A673 (cell line): ENCODE measurements around the gene LARGE1. TPM values are rescaled to one million over a fixed set of nuclear protein-coding genes. Genes with fewer than 3 reads are reported as not detected.

Experiments used
- BruUV-seq: library from RNA; stranded (reverse); fragments of 400-500 nt; replicated peaks from 2 replicates; lab custom pipeline; 2021; lab: Mats Ljungman, UMichigan
- CTCF ChIA-PET: fragments of 300-600 bp; sonication (Branson Sonifier 250); formaldehyde crosslinking; loops from one replicate; lab custom pipeline; 2022; ENCODE audit warnings: antibody characterized with exemption; lab: Charles Lee
- POLR2A ChIA-PET: fragments of 300-600 bp; sonication (Branson Sonifier 250); formaldehyde crosslinking; loops from one replicate; lab custom pipeline; 2022; ENCODE audit warnings: antibody characterized with exemption; ENCODE audit not compliant: low non-redundant PET; lab: Charles Lee
- DNase-seq: peaks from one replicate; pipeline ENCODE4 v3.0.0-alpha.2; 2015; ENCODE audit warnings: low spot score
- H3K27ac ChIP-seq: fragments of 200-600 bp; sonication (generic); 2 replicates; pipeline ENCODE4 v1.5.1; 2016; ENCODE audit warnings: mixed run types, low read depth, mild to moderate bottlenecking, mixed read lengths, antibody characterized with exemption, low read length; ENCODE audit not compliant: poor library complexity, severe bottlenecking
- H3K27me3 ChIP-seq: fragments of 200-600 bp; sonication (generic); replicated peaks from 2 replicates; pipeline ENCODE4 v1.6.1; 2017; ENCODE audit warnings: mixed run types, low read depth, mild to moderate bottlenecking, mixed read lengths, antibody characterized with exemption, low read length; ENCODE audit not compliant: insufficient read depth, poor library complexity
- H3K36me3 ChIP-seq: fragments of 200-600 bp; sonication (generic); 2 replicates; pipeline ENCODE4 v1.6.1; 2016; ENCODE audit warnings: mixed run types, mild to moderate bottlenecking, mixed read lengths, antibody characterized with exemption, low read length; ENCODE audit not compliant: insufficient read depth, poor library complexity, severe bottlenecking
- H3K4me1 ChIP-seq: fragments of 200-600 bp; sonication (generic); 2 replicates; pipeline ENCODE4 v1.6.1; 2017; ENCODE audit warnings: mixed run types, mild to moderate bottlenecking, mixed read lengths, antibody characterized with exemption, low read length; ENCODE audit not compliant: insufficient read depth, poor library complexity, severe bottlenecking
- H3K4me3 ChIP-seq: fragments of 200-600 bp; sonication (generic); 2 replicates; pipeline ENCODE4 v1.5.1; 2016; ENCODE audit warnings: low read depth, mixed run types, mild to moderate bottlenecking, mixed read lengths, low read length; ENCODE audit not compliant: poor library complexity, severe bottlenecking
- H3K9me3 ChIP-seq: fragments of 200-600 bp; sonication (generic); 2 replicates; pipeline ENCODE4 v1.6.1; 2016; ENCODE audit warnings: mixed run types, low read depth, mild to moderate bottlenecking, mixed read lengths, antibody characterized with exemption, low read length; ENCODE audit not compliant: poor library complexity, severe bottlenecking
- CTCF ChIP-seq: fragments of 300-800, 200-600 bp; sonication (generic); conservative IDR thresholded peaks from 2 replicates; pipeline ENCODE4 v1.5.1; 2017; ENCODE audit warnings: low read depth, mild to moderate bottlenecking, antibody characterized with exemption, low read length, moderate library complexity, mixed read lengths
- EZH2 ChIP-seq: fragments of 200-600 bp; sonication (generic); IDR thresholded peaks from 2 replicates; pipeline ENCODE4 v1.6.1; 2017; ENCODE audit warnings: borderline replicate concordance, low read depth, mild to moderate bottlenecking, mixed read lengths, antibody characterized with exemption, low read length; ENCODE audit not compliant: poor library complexity, severe bottlenecking
- intact Hi-C: fragments of 100-400 bp; cut with micrococcal nuclease; formaldehyde crosslinking; loops from one replicate; pipeline ENCODE4 v1.10.0; 2022; ENCODE audit not compliant: unreplicated experiment
- total RNA-seq: library from RNA; stranded (reverse); gene quantifications from 2 replicates; pipeline ENCODE4 v1.2.3, GENCODE V29; 2021

The LARGE1 gene
- total RNA-seq, 1 experiment from 2014 or later, result not detected

- ChIA-PET POLR2A (no interaction called here), CTCF (no interaction called here)
- Histone ChIP-seq H3K27ac (no peak overlapping the region), H3K27me3 (no peaks in the 10 kb centered on the region), H3K9me3 (peaks cover 31% of the 10 kb centered on the region), H3K4me3 (no peak overlapping the region), H3K36me3 (no peaks in the 10 kb centered on the region), H3K4me1 (no peaks in the 10 kb centered on the region)
- DNase-seq, result no peak
- intact Hi-C loops, result no loop called here
- TF ChIP-seq CTCF (no peak), EZH2 (no peak)
- BruUV-seq, result no TSS peak
These were observed 262.6 kb downstream of the LARGE1 start for GRCh38 chr22:33657670-33658069.

GRCh38 chr22:33656808-33657628 is 263.3 kb downstream of the LARGE1 start:
- BruUV-seq, result no TSS peak
- Histone ChIP-seq H3K4me1 (no peaks in the 10 kb centered on the region), H3K9me3 (peaks cover 37% of the 10 kb centered on the region), H3K27me3 (no peaks in the 10 kb centered on the region), H3K4me3 (no peak overlapping the region), H3K36me3 (no peaks in the 10 kb centered on the region), H3K27ac (no peak overlapping the region)
- ChIA-PET CTCF (no interaction called here), POLR2A (no interaction called here)
- TF ChIP-seq EZH2, result no peak
- TF ChIP-seq CTCF, result no peak
- DNase-seq, result no peak
- intact Hi-C loops, result no loop called here

GRCh38 chr22:33654173-33654895 is 265.9 kb downstream of the LARGE1 start:
- ChIA-PET POLR2A (no interaction called here), CTCF (no interaction called here)
- TF ChIP-seq CTCF (no peak), EZH2 (no peak)
- Histone ChIP-seq H3K27ac (no peak overlapping the region), H3K36me3 (no peaks in the 10 kb centered on the region), H3K9me3 (peaks cover 44% of the 10 kb centered on the region), H3K27me3 (no peaks in the 10 kb centered on the region), H3K4me3 (no peak overlapping the region), H3K4me1 (no peaks in the 10 kb centered on the region)
- no peak for DNase-seq
- intact Hi-C loops, result no loop called here
- no TSS peak for BruUV-seq
